Anterior cingulate cortex (tissue), 58 donors: ENCODE measurements around the gene CLEC6A.
A peak's percentile ranks its signal among the peaks of the same experiment; 100 is the strongest.
"Not testable (repeated sequence)": the region's sequence is repeated elsewhere in the genome, so short reads cannot be mapped to it uniquely, and the experiment has no call there.

Experiments
- DNase-seq, 58 donors: peaks; one replicate each; lab custom pipeline; 2025; lab: John Stamatoyannopoulos, UW

CLEC6A gene

DNA sequence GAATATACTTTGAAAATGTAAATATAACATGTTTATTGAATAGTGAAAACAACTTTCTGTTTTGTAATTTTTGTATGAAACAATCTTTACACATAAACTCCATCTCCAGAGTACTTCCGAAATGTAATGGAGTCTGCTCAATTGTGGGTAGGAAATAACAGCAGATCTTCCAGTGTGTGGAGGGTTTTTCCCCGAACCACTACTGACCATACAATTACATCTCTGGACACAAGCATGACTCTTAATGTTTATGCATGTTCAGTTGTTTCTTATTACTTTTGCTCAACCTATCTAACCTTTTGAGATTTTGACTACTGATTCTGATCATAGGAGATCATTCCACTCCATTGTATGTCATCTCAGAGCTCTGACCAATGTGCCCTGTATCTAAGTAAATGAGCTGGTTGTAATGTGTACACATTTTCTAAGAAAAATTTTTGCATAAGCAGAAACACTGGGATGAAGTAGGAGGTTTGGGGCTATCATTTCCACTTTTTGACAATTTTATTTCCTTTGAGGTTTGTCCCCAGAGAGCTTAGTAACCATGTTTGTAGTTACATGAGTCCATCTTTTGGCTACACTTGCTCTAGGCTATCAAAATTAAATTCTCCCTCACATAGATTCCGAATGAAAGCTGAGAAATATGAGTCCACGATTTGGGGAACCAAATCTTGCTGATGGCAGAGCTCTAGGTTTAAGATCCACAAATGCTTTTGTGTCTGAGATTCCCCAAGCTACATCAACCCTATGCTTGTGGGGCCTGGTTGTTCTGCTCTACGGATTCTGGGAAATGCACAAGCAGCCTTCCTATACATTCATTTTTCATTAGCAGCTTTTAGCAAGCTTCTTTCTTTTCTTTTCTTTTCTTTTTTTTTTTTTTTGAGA is 36.1 kb downstream of the CLEC6A start:
- no peak for DNase-seq

DNA sequence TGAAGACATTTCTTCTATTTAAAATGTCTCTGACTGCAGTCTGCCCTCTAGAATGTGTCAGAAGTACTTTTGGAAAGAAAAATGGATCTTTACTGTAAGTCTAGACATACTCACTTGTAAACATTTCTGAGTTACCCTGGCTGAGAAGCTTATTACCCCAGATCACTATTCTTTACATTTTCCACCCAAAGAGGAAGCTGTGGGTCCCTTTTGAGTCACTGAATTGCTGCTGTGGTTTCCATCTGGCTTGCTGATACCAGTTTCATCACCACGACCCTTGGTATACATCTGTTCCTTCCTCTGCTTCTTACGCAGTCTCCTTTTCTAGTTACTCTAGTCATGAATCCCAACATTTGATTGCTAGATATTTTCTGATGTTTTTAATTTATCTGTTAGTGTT is 37.3 kb downstream of the CLEC6A start:
- DNase-seq: peak in 2 of 58 donors; percentile 2 to 3

DNA sequence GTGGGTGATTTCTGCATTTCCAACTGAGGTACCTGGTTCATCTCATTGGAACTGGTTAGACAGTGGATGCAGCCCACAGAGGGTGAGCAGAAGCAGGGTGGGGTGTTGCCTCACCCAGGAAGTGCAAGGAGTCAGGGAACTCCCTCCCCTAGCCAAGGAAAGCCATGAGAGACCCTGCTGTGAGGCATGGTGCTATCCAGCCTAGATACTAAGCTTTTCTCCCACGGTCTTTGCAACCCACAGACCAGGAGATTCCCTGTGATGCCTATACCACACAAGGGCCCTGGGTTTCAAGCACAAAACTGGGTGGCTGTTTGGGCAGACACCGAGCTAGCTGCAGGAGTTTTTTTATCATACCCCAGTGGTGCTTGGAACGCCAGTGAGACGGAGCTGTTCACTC is 39.9 kb downstream of the CLEC6A start:
- not testable (repeated sequence) for DNase-seq

DNA sequence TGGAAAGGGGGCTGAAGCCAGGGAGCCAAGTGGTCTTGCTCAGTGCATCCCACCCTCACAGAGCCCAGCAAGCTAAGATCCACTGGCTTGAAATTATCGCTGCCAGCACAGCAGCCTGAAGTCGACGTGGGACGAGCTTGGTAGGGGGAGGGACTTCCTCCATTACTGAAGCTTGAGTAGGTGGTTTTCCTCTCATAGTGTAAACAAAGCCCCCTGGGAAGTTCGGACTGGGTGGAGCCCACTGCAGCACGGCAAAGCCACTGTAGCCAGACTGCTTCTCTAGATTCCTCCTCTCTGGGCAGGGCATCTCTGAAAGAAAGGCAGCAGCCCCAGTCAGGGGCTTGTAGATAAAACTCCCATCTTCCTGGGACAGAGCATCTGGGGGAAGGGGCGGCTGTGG is 40.3 kb downstream of the CLEC6A start:
- DNase-seq: not testable (repeated sequence)

DNA sequence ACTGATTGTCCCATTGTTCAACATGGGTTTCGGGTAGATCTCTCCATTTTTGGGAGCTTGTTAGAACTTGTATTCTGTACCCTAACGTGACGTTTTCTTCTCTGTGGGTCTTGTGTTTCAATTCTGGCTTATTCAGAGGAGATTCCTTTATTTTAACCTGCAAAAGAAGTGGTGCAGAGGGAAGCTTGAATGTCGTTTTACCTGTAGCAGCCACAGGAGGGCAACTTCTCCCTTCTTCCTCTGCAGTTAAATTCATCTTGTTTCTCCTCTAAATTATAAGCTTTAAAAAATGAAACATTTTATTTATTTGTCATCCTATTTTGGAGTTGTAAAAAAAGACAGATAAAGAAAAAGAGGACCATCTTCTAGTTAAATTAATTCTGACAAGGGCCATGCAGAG is 43.9 kb downstream of the CLEC6A start:
- no peak for DNase-seq

DNA sequence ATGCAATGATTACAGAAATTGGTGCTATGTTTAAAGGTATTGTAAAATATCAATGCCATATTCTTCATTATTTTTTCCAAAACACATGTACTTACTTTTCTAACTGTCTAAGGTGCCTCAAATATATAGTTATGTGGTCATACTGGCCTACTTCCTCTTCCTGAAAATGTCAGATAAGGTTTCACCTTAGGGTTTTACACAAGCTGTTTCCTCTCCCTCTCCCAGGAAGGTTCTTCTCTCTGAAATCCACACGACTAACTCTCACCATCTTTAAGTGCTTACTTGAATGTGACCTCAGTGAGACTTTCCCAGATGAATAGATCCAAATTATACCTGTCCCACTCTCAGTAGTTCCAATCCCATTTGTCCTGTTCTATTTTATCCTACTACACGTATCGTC is 46.0 kb downstream of the CLEC6A start:
- no peak for DNase-seq

DNA sequence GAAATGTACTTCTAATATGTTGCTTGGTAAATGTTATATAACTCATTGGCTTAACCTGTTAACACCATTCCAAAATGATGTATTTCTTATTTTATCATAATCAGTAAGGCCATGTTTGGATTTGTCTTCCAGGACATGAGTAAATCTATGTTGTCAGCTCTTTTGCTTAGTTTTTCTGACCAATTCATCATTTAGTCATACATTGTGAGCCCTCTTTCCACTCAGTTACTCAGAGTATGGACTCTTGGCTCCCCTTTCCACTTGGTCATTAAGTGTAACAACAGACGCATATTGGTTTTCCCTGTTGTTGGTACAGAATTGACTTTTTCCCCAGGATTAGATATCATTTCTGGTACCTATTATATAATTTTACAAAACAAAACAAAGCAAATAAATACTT is 48.6 kb downstream of the CLEC6A start:
- no peak for DNase-seq

DNA sequence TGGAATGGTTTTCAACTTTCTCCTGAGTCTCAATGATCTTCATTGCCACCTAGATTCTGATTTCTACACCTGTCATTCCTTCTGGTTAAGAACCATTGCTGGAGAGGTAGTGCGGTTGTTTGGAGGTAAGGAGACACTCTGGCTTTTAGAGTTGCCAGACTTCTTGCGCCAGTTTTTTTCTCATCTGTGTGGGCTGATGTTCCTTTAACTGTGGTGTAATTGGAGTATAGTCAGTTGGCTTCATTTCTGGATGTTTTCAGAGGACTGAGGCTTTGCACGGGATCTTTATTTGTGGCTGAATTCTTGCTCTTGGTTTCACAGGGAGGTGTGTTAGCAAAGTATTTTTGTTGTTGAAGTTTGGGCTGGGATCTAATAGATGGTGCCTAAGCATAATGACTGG is 51.8 kb downstream of the CLEC6A start:
- no peak for DNase-seq

DNA sequence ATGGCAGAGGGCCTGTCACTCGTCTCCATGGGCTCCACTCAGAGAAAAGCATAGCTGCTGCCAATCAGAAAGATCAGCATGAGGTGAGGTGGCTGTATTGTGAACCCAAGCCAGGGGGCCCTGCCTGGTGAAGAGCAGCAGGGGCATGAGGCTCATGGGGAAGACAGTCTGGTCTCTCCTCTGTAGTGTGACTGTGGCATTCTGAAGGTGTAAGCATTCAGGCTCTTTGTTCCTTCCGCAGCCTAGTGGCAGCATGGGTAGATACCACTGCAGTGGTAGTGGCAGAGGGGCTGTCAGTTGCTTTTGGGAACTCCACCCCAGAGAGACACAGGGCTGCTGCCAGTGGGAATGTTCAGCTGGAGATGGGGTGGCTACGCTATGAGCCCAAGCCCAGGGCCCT is 52.5 kb downstream of the CLEC6A start:
- DNase-seq: no peak

DNA sequence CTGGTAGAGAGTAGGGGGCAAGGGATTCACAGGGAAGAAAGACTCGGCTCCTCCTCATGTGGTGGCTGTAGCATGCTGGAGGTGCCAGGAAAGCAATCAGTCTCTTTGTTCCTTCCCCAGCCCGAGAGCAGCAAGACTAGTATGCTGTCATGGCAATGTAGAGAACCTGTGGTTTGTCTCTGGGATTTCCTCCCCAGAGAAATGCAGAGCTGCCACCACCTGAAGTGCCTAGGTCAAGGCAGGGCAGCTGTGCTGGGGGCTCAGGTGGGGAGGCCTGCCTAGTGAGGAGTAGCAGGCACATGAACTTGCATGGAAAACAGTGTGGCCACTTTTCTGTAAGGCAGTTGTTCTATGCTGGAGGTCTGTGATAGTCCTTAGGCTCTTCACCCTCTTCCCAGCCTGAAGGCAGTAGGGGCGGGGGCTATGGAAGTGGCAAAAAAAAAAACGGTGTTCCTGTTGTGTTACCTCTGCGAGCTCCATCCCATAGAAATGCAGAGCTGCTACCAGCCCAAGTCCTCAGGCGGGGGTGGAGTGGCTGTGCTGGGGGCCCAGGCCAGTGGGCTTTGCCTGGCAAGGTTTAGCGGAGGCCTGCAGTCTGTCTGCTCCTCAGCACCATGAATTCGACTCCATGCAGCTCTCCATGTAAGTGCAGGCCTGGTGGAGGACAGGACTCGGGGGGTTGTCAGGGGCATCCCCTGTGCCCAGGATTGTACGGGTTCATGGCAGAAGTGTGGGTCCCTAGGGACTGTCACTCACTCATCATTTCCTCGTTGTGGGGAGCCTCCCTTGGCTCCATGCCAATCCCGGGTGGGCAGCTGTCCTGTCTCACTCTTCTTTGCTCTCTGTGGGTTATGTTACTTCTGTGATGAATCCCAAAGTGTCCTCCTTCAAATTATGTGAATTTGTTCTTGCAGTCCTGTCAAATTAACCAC is 53.4 kb downstream of the CLEC6A start:
- no peak for DNase-seq

DNA sequence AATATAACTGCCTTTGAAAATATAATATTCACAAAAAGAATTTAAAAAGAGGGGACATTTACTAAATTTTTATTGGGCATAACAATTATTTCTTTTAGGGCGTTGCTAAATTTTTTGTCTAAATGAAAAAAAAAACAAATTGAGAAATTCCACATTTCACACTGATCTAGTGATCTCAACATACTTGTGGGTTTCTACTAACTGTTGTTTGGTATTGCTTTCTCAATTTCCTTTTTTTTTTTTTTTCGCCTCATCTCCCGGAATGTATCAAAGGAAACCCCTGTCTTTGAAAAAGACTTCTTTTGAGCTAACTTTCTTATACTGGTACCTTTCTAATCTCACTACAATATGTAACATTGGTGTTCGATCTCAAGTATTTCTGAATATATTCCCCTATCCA is 57.5 kb downstream of the CLEC6A start, which contains the start of gene CLEC4D:
CLEC4D (plus strand) TSS at position 248 of the 400 bp plus-strand sequence. CDS start 230 bp downstream, outside the sequence.
- no peak for DNase-seq

DNA sequence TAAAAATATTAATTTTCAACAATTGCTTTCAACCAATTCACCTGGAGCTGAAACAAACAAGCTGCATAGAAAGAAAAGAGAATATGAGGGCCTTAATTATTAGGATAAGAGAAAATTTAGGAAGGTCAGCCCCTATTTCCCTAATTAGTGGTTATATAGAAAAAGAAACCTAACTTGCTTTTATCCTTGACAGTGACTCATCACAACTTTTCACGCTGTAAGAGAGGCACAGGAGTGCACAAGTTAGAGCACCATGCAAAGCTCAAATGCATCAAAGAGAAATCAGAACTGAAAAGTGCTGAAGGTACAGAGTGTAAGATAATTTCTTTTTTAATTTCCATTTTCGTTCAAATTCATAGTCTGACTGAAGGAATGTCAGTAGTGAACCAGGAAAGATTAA is 62.2 kb downstream of the CLEC6A start:
- DNase-seq: no peak

DNA sequence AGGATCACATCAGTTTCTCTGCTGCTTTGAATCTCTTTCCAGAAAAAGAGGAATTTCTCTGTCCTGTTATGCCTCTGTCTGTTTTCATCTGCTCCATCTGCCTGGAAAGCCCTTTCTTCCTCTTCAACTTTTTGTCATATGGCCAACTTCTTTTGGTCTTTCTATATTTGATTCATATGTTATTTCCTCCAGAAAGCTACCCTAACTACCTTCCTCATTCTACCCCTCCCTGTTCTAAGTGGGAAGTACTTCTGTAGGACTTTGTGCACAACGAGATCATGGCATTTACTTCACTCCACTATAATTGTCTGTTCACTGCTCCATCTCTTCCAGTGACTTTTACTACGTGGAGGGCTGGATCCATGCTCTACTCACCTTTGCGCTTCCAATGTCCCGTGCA is 63.4 kb downstream of the CLEC6A start:
- DNase-seq: no peak

DNA sequence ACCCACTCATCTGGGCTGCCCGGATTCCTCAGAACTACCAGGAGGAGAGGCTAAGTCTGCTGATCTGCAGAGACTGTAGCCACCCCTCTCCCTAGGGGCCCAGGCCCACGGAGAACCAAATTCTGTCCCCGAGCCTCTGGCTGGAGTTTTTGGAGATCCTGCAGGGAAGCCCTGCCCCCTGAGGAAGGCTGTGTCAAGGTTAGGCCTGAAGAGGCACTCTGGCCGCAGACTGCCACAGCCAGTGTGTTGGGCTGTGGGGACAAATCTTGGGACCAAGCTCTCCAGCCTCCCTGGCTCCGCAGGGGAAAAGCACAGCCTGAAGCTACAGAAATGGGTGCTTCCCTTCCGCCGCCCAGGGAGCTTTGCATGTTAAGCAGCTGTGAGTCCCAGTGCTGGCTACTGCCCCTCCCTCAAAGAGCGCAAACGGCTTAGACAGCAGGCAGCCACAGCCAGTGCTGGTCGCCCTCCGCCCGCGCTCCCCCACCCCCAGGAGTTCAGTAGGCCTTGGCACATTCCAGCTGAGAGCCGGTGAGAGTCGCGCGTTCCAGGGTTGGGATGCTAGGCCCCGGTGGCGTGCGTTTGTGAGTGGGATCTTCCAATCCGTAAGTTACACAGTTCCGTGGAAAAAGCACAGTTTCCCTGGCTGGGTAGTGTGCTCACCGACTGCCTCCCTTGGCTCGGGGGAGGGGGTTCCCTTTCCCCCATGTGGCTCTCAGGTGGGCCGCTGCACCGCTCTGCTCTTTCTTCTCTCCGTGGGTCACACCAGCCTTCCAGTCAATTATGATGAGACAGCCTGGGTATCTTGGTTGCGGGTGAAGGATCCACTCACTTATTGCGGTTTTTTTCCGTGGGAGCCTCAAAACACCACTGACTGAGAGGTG is 71.7 kb downstream of the CLEC6A start:
- DNase-seq: no peak
